H1 (cell line): ENCODE results near the gene PSMC1. TPM values are rescaled to one million over a fixed set of nuclear protein-coding genes. Genes with fewer than 3 reads are reported as not detected.

Experiments used
- CTCF ChIA-PET: fragments of 300-600 bp; sonication (Branson Sonifier 250); formaldehyde crosslinking; loops from one replicate; lab custom pipeline; 2021; ENCODE audit not compliant: partially characterized antibody; lab: Charles Lee
- POLR2A ChIA-PET: fragments of 300-600 bp; sonication (Branson Sonifier 250); formaldehyde crosslinking; loops from one replicate; lab custom pipeline; 2021; ENCODE audit warnings: inconsistent platforms; ENCODE audit not compliant: partially characterized antibody; lab: Charles Lee
- DNase-seq, 2 experiments: peaks; one replicate each; pipeline versions ENCODE4 v3.0.0 to v3.0.0-alpha.2; 2010 to 2022; ENCODE audit warnings: low spot score in 2 of 2, low read depth in 1 of 2, mixed read lengths in 1 of 2
- FAIRE-seq: peaks from 2 replicates; lab custom pipeline; 2011; peaks lifted over from hg19 to GRCh38; lab: Jason Lieb, UNC
- H2AFZ ChIP-seq: 2 replicates; pipeline ENCODE4 v1.8.1; 2012; ENCODE audit warnings: low read length, inconsistent platforms
- H2AK5ac ChIP-seq: 2 replicates; pipeline ENCODE4 v1.6.1; 2013; ENCODE audit warnings: low read depth, low read length
- H2BK120ac ChIP-seq: replicated peaks from 2 replicates; pipeline ENCODE3; 2013; ENCODE audit warnings: low read depth, low read length, inconsistent platforms
- H2BK12ac ChIP-seq: 2 replicates; pipeline ENCODE4 v1.6.1; 2013; ENCODE audit warnings: low read depth, low read length
- H2BK15ac ChIP-seq: 2 replicates; pipeline ENCODE4 v1.6.1; 2013; ENCODE audit warnings: low read length
- H2BK20ac ChIP-seq: 2 replicates; pipeline ENCODE4 v1.6.1; 2013; ENCODE audit warnings: low read length
- H2BK5ac ChIP-seq: 2 replicates; pipeline ENCODE4 v1.6.1; 2013; ENCODE audit warnings: low read depth, low read length
- H3K14ac ChIP-seq: 2 replicates; pipeline ENCODE4 v1.6.1; 2013; ENCODE audit warnings: inconsistent platforms; ENCODE audit not compliant: insufficient read length
- H3K18ac ChIP-seq: 2 replicates; pipeline ENCODE4 v1.6.1; 2013; ENCODE audit warnings: low read length; ENCODE audit errors: extremely low read depth
- H3K23ac ChIP-seq: 2 replicates; pipeline ENCODE4 v1.6.1; 2013; ENCODE audit warnings: inconsistent platforms; ENCODE audit not compliant: insufficient read length
- H3K23me2 ChIP-seq: 2 replicates; pipeline ENCODE4 v1.6.1; 2013; ENCODE audit warnings: low read depth, low read length
- H3K27ac ChIP-seq: 2 replicates; pipeline ENCODE4 v1.6.1; 2011; ENCODE audit warnings: low read depth, low read length, inconsistent platforms
- H3K27me3 ChIP-seq, 4 experiments: replicated peaks in 1 of 4; 1 replicate in 1 of 4; 2 replicates in 3 of 4; pipeline versions ENCODE4 v1.6.1 to v1.8.1; 2011 to 2013; ENCODE audit warnings: low read length in 3 of 4, mild to moderate bottlenecking in 3 of 4, inconsistent platforms in 2 of 4, mixed read lengths in 2 of 4, moderate library complexity in 1 of 4; ENCODE audit not compliant: control insufficient read depth in 3 of 4, insufficient read depth in 3 of 4; ENCODE audit errors: extremely low read depth in 1 of 4
- H3K36me3 ChIP-seq, 4 experiments: 2 replicates each; pipeline versions ENCODE4 v1.6.1 to v1.8.1; 2011 to 2013; ENCODE audit warnings: mild to moderate bottlenecking in 4 of 4, low read length in 3 of 4, moderate library complexity in 2 of 4, control low read depth in 1 of 4, inconsistent platforms in 1 of 4; ENCODE audit not compliant: insufficient read depth in 4 of 4, control insufficient read depth in 2 of 4
- H3K4ac ChIP-seq: replicated peaks from 2 replicates; pipeline ENCODE3; 2013; ENCODE audit warnings: low read length, low read depth, mixed read lengths, inconsistent platforms; ENCODE audit not compliant: insufficient read length
- H3K4me1 ChIP-seq, 4 experiments: replicated peaks in 1 of 4; 1 replicate in 1 of 4; 2 replicates in 3 of 4; pipeline versions ENCODE4 v1.6.1 to v1.8.1; 2011 to 2013; ENCODE audit warnings: low read length in 3 of 4, inconsistent platforms in 2 of 4, mixed read lengths in 1 of 4; ENCODE audit not compliant: insufficient read depth in 4 of 4, control insufficient read depth in 3 of 4
- H3K4me2 ChIP-seq, 2 experiments: 2 replicates each; pipeline versions ENCODE4 v1.6.1 to v1.8.1; 2011 to 2013; ENCODE audit warnings: low read depth in 2 of 2, low read length in 2 of 2, control low read depth in 1 of 2, inconsistent platforms in 1 of 2, mild to moderate bottlenecking in 1 of 2; ENCODE audit not compliant: insufficient read depth in 1 of 2
- H3K4me3 ChIP-seq, 4 experiments: fragments of 200-600, 300-600 bp in 1 of 4; sonication (generic), shearing (Covaris generic), sonication (Bioruptor Twin) in 1 of 4; 2 replicates each; pipeline versions ENCODE4 v1.5.1 to v1.8.1; 2011 to 2016; ENCODE audit warnings: low read length in 4 of 4, low read depth in 3 of 4, control low read depth in 2 of 4, inconsistent platforms in 2 of 4, mild to moderate bottlenecking in 2 of 4, mixed read lengths in 1 of 4, moderate library complexity in 1 of 4; ENCODE audit not compliant: insufficient read depth in 2 of 4; ENCODE audit errors: extremely low read depth in 1 of 4
- H3K56ac ChIP-seq: replicated peaks from 2 replicates; pipeline ENCODE3; 2013; ENCODE audit warnings: low read depth, mild to moderate bottlenecking, mixed read lengths, low read length, inconsistent platforms; ENCODE audit not compliant: insufficient read length
- H3K79me1 ChIP-seq: 2 replicates; pipeline ENCODE4 v1.6.1; 2013; ENCODE audit warnings: low read depth, low read length, control low read depth
- H3K79me2 ChIP-seq, 2 experiments: 2 replicates each; pipeline versions ENCODE4 v1.6.1 to v1.8.1; 2012 to 2013; ENCODE audit warnings: low read length in 2 of 2, mild to moderate bottlenecking in 2 of 2, inconsistent platforms in 1 of 2; ENCODE audit not compliant: insufficient read depth in 2 of 2, control insufficient read depth in 1 of 2
- H3K9ac ChIP-seq, 4 experiments: replicated peaks in 1 of 4; 1 replicate in 1 of 4; 2 replicates in 3 of 4; pipeline versions ENCODE4 v1.6.1 to v1.8.1; 2011 to 2013; ENCODE audit warnings: low read depth in 3 of 4, low read length in 3 of 4, control low read depth in 2 of 4, mild to moderate bottlenecking in 2 of 4, moderate library complexity in 2 of 4, inconsistent platforms in 1 of 4; ENCODE audit errors: extremely low read depth in 1 of 4
- H3K9me3 ChIP-seq, 2 experiments: 2 replicates each; pipeline versions ENCODE4 v1.6.1 to v1.8.1; 2012 to 2013; ENCODE audit warnings: mild to moderate bottlenecking in 2 of 2, moderate library complexity in 2 of 2, control low read depth in 1 of 2, inconsistent platforms in 1 of 2, low read depth in 1 of 2, low read length in 1 of 2, mixed read lengths in 1 of 2; ENCODE audit not compliant: insufficient read depth in 2 of 2
- H4K20me1 ChIP-seq, 2 experiments: replicated peaks in 1 of 2; 2 replicates each; pipeline versions ENCODE3 to v1.8.1; 2011 to 2013; ENCODE audit warnings: inconsistent platforms in 2 of 2, low read length in 2 of 2, mild to moderate bottlenecking in 1 of 2; ENCODE audit not compliant: insufficient read depth in 2 of 2, control insufficient read depth in 1 of 2
- H4K5ac ChIP-seq: 2 replicates; pipeline ENCODE4 v1.6.1; 2013; ENCODE audit warnings: low read length, low read depth, mixed read lengths, inconsistent platforms; ENCODE audit not compliant: insufficient read length
- H4K8ac ChIP-seq: 2 replicates; pipeline ENCODE4 v1.8.0; 2013; ENCODE audit warnings: mild to moderate bottlenecking, moderate library complexity, low read length, inconsistent platforms; ENCODE audit not compliant: insufficient read depth; ENCODE audit errors: extremely low read depth
- H4K91ac ChIP-seq: replicated peaks from 2 replicates; pipeline ENCODE3; 2013; ENCODE audit warnings: low read length, mixed read lengths, inconsistent platforms; ENCODE audit not compliant: insufficient read length
- ASH2L ChIP-seq: fragments of 200-600, 300-600 bp; sonication (generic); IDR thresholded peaks from one replicate; pipeline ENCODE4 v1.7.1; 2017; ENCODE audit warnings: low read length
- BRCA1 ChIP-seq: IDR thresholded peaks from 2 replicates; pipeline ENCODE4 v1.6.1; 2012; ENCODE audit warnings: low read depth, low read length, improper control_type of control experiment
- CEBPB ChIP-seq: IDR thresholded peaks from 2 replicates; pipeline ENCODE4 v1.6.1; 2012; ENCODE audit warnings: low read depth, low read length
- CHD1 ChIP-seq: IDR thresholded peaks from 2 replicates; pipeline ENCODE4 v1.6.1; 2012; ENCODE audit warnings: low read depth, low read length, improper control_type of control experiment
- CHD2 ChIP-seq: IDR thresholded peaks from 2 replicates; pipeline ENCODE4 v1.6.1; 2012; ENCODE audit warnings: low read length, improper control_type of control experiment
- JUN ChIP-seq: IDR thresholded peaks from 2 replicates; pipeline ENCODE4 v1.6.1; 2011; ENCODE audit warnings: low read depth, mild to moderate bottlenecking, improper control_type of control experiment, low read length
- PHF8 ChIP-seq: fragments of 200-600 bp; sonication (generic); conservative IDR thresholded peaks from 2 replicates; pipeline ENCODE4 v1.7.1; 2012; ENCODE audit warnings: low read depth, mild to moderate bottlenecking, inconsistent platforms, low read length, moderate library complexity
- POLR2AphosphoS5 ChIP-seq: IDR thresholded peaks from 2 replicates; pipeline ENCODE4 v1.6.1; 2011; ENCODE audit warnings: low read depth, low read length
- RXRA ChIP-seq: IDR thresholded peaks from 2 replicates; pipeline ENCODE4 v1.6.1; 2011; ENCODE audit warnings: low read depth, mild to moderate bottlenecking, low read length, moderate library complexity; ENCODE audit not compliant: insufficient read depth
- SAP30 ChIP-seq: fragments of 300-600 bp; sonication (generic); IDR thresholded peaks from 2 replicates; pipeline ENCODE4 v1.7.1; 2012; ENCODE audit warnings: low read length, moderate library complexity, mild to moderate bottlenecking, inconsistent platforms; ENCODE audit not compliant: insufficient read depth, insufficient replicate concordance
- SIN3A ChIP-seq, 2 experiments: IDR thresholded peaks in 1 of 2; conservative IDR thresholded peaks in 1 of 2; 2 replicates each; pipeline ENCODE4 v1.6.1; 2011 to 2012; ENCODE audit warnings: low read length in 2 of 2, improper control_type of control experiment in 1 of 2, low read depth in 1 of 2, mild to moderate bottlenecking in 1 of 2
- TAF7 ChIP-seq: optimal IDR thresholded peaks from 2 replicates; pipeline ENCODE3; 2011; ENCODE audit warnings: low read depth, mild to moderate bottlenecking, inconsistent platforms, low read length, moderate library complexity, borderline replicate concordance
- WGBS, 2 experiments: shearing (Covaris generic) in 1 of 2; methylation state at CpG; one replicate each; pipeline versions ENCODE4 v1.1.6 to v1.1.7; 2013 to 2015; ENCODE audit warnings: low lambda C conversion rate in 2 of 2, mixed read lengths in 2 of 2, inconsistent platforms in 1 of 2, low coverage in 1 of 2, missing lambda C conversion rate in 1 of 2; ENCODE audit not compliant: insufficient replicate concordance in 2 of 2, insufficient coverage in 1 of 2, insufficient read length in 1 of 2; ENCODE audit errors: extremely low coverage in 1 of 2, missing lambda C conversion rate in 1 of 2; 5-methylcytosine and 5-hydroxymethylcytosine counted together
- polyA plus RNA-seq, 7 experiments: library from polyadenylated mRNA; depleted of rRNA in 3 of 7; stranded (reverse) in 5 of 7; unstranded in 2 of 7; fragments of >200 nt in 5 of 7; fragments of 200-250 nt in 2 of 7; gene quantifications; 1 replicate in 5 of 7; 2 replicates in 1 of 7; 4 replicates in 1 of 7; pipeline versions ENCODE4 v1.2.1 to v1.2.3, GENCODE V29; 2011 to 2013; ENCODE audit warnings: missing spikeins in 2 of 7, mixed read lengths in 2 of 7
- total RNA-seq: library from RNA; stranded (reverse); fragmentation: NEBNext Ultra II Directional; extraction: Animal tissue kit (Norgen Biotek cat#: 25700); gene quantifications from 2 replicates; pipeline ENCODE4 v1.2.1, GENCODE V29; 2021
- TF ChIP-seq, protein P1 (sequence below): IDR thresholded peaks from 2 replicates; pipeline ENCODE4 v1.6.1; 2011; ENCODE audit warnings: low read depth, mild to moderate bottlenecking, low read length; ENCODE audit not compliant: insufficient read depth

The PSMC1 gene
- total and polyA plus RNA-seq, 2 of the 8 experiments (the other 6 are each of a cell fraction or from before 2014, with no cell fraction given): 46.2 to 99.6 TPM

GRCh38 chr14:90253826-90254225, 2.5 kb upstream of the PSMC1 start:
- Histone ChIP-seq H2BK15ac (no peak overlapping the region), H3K27ac (no peak overlapping the region), H2AK5ac (no peak overlapping the region), H3K4me2 (no peak overlapping the region), H2AFZ (no peak overlapping the region), H3K4me3 (no peak overlapping the region), H3K79me1 (peaks cover 3% of the 10 kb centered on the region; the same call in 1 of the 2 replicates), H2BK12ac (no peak overlapping the region), H3K14ac (no peak overlapping the region), H3K23me2 (peaks cover 3% of the 10 kb centered on the region; the same call in 1 of the 2 replicates), H3K9me3 (no peaks in the 10 kb centered on the region; a peak in 1 of 4 replicates), H4K5ac (no peak overlapping the region), H3K18ac (no peak overlapping the region), H2BK20ac (no peak overlapping the region), H3K9ac (no peak overlapping the region), H2BK5ac (no peak overlapping the region), H3K56ac (no peak overlapping the region), H3K4me1 (peaks cover 0 to 3% (median 0%) of the 10 kb centered on the region in 4 experiments; a peak in 1 of 7 replicates), H3K27me3 (peaks cover 0 to 6% (median 3%) of the 10 kb centered on the region in 4 experiments; a peak in 4 of 7 replicates), H4K20me1 (peaks cover 4 to 6% of the 10 kb centered on the region in 2 experiments), H3K36me3 (no peaks in the 10 kb centered on the region), H4K91ac (no peak overlapping the region), H3K4ac (no peak overlapping the region), H4K8ac (no peak overlapping the region), H2BK120ac (no peak overlapping the region), H3K79me2 (peaks cover 6 to 32% of the 10 kb centered on the region in 2 experiments), H3K23ac (no peak overlapping the region)
- ChIA-PET POLR2A (no interaction called here), CTCF (interaction anchor here (1.2 kb wide), 1 partner anchor 18 kb away, joined by 3 read pairs; no protein-coding TSS in a partner anchor)
- FAIRE-seq: no peak
- DNase-seq: no peak
- WGBS, 2 experiments: 86% methylated on average over 5 of the region's 8 CpGs; no CpG with 5 or more reads in 1 of the 2 experiments
- no peak for TF ChIP-seq CEBPB
- no peak for TF ChIP-seq CHD1
- no peak for TF ChIP-seq SAP30
- TF ChIP-seq POLR2AphosphoS5: no peak
- no peak for TF ChIP-seq RXRA
- no peak for TF ChIP-seq TAF7
- TF ChIP-seq PHF8: no peak
- TF ChIP-seq, protein P1, sequence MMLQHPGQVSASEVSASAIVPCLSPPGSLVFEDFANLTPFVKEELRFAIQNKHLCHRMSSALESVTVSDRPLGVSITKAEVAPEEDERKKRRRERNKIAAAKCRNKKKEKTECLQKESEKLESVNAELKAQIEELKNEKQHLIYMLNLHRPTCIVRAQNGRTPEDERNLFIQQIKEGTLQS: no peak
- TF ChIP-seq ASH2L: no peak
- TF ChIP-seq SIN3A (conservative IDR thresholded peaks at IDR 0.05 in 1 of 2, IDR thresholded peaks at IDR 0.05 in 1 of 2; ENCODE audit: low read depth in 1 of 2, low read length in 2 of 2): no peak
- no peak for TF ChIP-seq CHD2
- TF ChIP-seq BRCA1: no peak
- TF ChIP-seq JUN: no peak
